Ascending aorta (tissue), 2 donors: ENCODE data around the gene GCNT4. TPM values are rescaled to one million over a fixed set of nuclear protein-coding genes. Genes with fewer than 3 reads are reported as not detected.
"Not testable (repeated sequence)": the region's sequence is repeated elsewhere in the genome, so short reads cannot be mapped to it uniquely, and the experiment has no call there.

Experiments
- DNase-seq, 2 donors: peaks; one replicate each; pipeline ENCODE4 v3.0.0-alpha.2; 2019; ENCODE audit warnings: low spot score in 2 of 2
- H3K27ac ChIP-seq, 2 donors: fragments of 200-600 bp; sonication (generic); one replicate each; pipeline ENCODE4 v1.5.1; 2016 to 2017; ENCODE audit warnings: mild to moderate bottlenecking in 1 of 2
- H3K27me3 ChIP-seq: fragments of 200-600 bp; sonication (generic); one replicate; pipeline ENCODE4 v1.5.1; 2017
- H3K36me3 ChIP-seq, 2 donors: fragments of 200-600 bp; sonication (generic); one replicate each; pipeline ENCODE4 v1.5.1; 2016
- H3K4me1 ChIP-seq, 2 donors: fragments of 200-600 bp; sonication (generic); one replicate each; pipeline ENCODE4 v1.5.1; 2016 to 2017; ENCODE audit warnings: mild to moderate bottlenecking in 1 of 2
- H3K4me3 ChIP-seq, 2 donors: fragments of 200-600 bp; sonication (generic); one replicate each; pipeline ENCODE4 v1.5.1; 2016 to 2017; ENCODE audit warnings: mild to moderate bottlenecking in 1 of 2
- H3K9me3 ChIP-seq, 2 donors: fragments of 200-600 bp; sonication (generic); one replicate each; pipeline ENCODE4 v1.5.1; 2016
- CTCF ChIP-seq, 3 experiments: fragments of 200-600 bp in 2 of 3; fragments of 450-650 bp in 1 of 3; sonication (generic) in 2 of 3; IDR thresholded peaks; one replicate each; pipeline ENCODE4 v1.5.1; 2016 to 2019; ENCODE audit warnings: antibody characterized with exemption in 3 of 3, mild to moderate bottlenecking in 1 of 3, moderate library complexity in 1 of 3
- intact Hi-C: fragments of 100-400 bp; cut with DNase I; formaldehyde crosslinking; loops from one replicate; pipeline ENCODE4 v1.15.1; 2023
- total RNA-seq: library from RNA; depleted of rRNA; stranded (reverse); fragments of >200 nt; gene quantifications from one replicate; pipeline ENCODE4 v1.1.0, GENCODE V29; 2016

The GCNT4 gene
- total RNA-seq = 0.43 TPM

GRCh38 chr5:75052192-75053053 lies at the start of gene GCNT4:
Gene GCNT4 (minus strand): TSS chr5:75052558. CDS start chr5:75030037, 22,521 bp downstream.
- no peaks in the 10 kb centered on the region for H3K36me3 ChIP-seq
- intact Hi-C loops = loop anchor here (2.0 to 10.0 kb wide), 7 partner anchors 102 to 665 kb away; partner anchors contain the start of genes ANKRD31, CERT1, GFM2 and HEXB
- H3K27ac ChIP-seq = peak within 1 kb of the TSS; percentile 96 to 98
- TF ChIP-seq CTCF (IDR thresholded peaks at IDR 0.05) = no peak
- H3K9me3 ChIP-seq = no peaks in the 10 kb centered on the region
- H3K4me1 ChIP-seq = peaks cover 4 to 22% of the 10 kb centered on the region in 2 donors
- H3K27me3 ChIP-seq = no peaks in the 10 kb centered on the region
- DNase-seq = peak in 1 of 2 donors; percentile 71
- peak within 1 kb of the TSS; percentile 81 to 90 for H3K4me3 ChIP-seq

GRCh38 chr5:75095956-75096355 lies 43.6 kb upstream of the GCNT4 start:
- DNase-seq, H3K36me3 ChIP-seq, H3K4me3 ChIP-seq, H3K27ac ChIP-seq, intact Hi-C loops, H3K9me3 ChIP-seq, H3K27me3 ChIP-seq, H3K4me1 ChIP-seq: not testable (repeated sequence)

GRCh38 chr5:75091597-75091996 lies 39.2 kb upstream of the GCNT4 start:
- Histone ChIP-seq H3K27ac (no peak overlapping the region), H3K9me3 (no peaks in the 10 kb centered on the region), H3K4me1 (no peaks in the 10 kb centered on the region), H3K4me3 (no peak overlapping the region), H3K27me3 (no peaks in the 10 kb centered on the region), H3K36me3 (no peaks in the 10 kb centered on the region)
- DNase-seq = no peak
- TF ChIP-seq CTCF (IDR thresholded peaks at IDR 0.05) = no peak
- intact Hi-C loops = no loop called here

- Histone ChIP-seq H3K4me1 (no peaks in the 10 kb centered on the region), H3K36me3 (no peaks in the 10 kb centered on the region), H3K27me3 (no peaks in the 10 kb centered on the region), H3K9me3 (no peaks in the 10 kb centered on the region), H3K27ac (no peak overlapping the region), H3K4me3 (no peak overlapping the region)
- TF ChIP-seq CTCF (IDR thresholded peaks at IDR 0.05) = no peak
- DNase-seq = no peak
- intact Hi-C loops = loop anchor here (10.0 kb wide), 1 partner anchor 95 kb away; no protein-coding TSS in a partner anchor
Measured at GRCh38 chr5:75089662-75090061, 37.3 kb upstream of the GCNT4 start.

GRCh38 chr5:75089137-75089536 lies 36.8 kb upstream of the GCNT4 start:
- Histone ChIP-seq H3K9me3 (no peaks in the 10 kb centered on the region), H3K27ac (no peak overlapping the region), H3K27me3 (no peaks in the 10 kb centered on the region), H3K36me3 (no peaks in the 10 kb centered on the region), H3K4me3 (no peak overlapping the region), H3K4me1 (no peaks in the 10 kb centered on the region)
- intact Hi-C loops = loop anchor here (10.0 kb wide), 1 partner anchor 94 kb away; no protein-coding TSS in a partner anchor
- TF ChIP-seq CTCF (IDR thresholded peaks at IDR 0.05) = no peak
- no peak for DNase-seq

GRCh38 chr5:75088648-75089047 lies 36.3 kb upstream of the GCNT4 start:
- no peak overlapping the region for H3K4me3 ChIP-seq
- H3K9me3 ChIP-seq = no peaks in the 10 kb centered on the region
- no peaks in the 10 kb centered on the region for H3K4me1 ChIP-seq
- no peak overlapping the region for H3K27ac ChIP-seq
- intact Hi-C loops = loop anchor here (10.0 kb wide), 1 partner anchor 94 kb away; no protein-coding TSS in a partner anchor
- H3K36me3 ChIP-seq = no peaks in the 10 kb centered on the region
- H3K27me3 ChIP-seq = no peaks in the 10 kb centered on the region
- no peak for DNase-seq
- TF ChIP-seq CTCF (IDR thresholded peaks at IDR 0.05) = no peak
